Naive thymus-derived CD4-positive, alpha-beta T cell (primary cell): ENCODE data around the gene SEC62. TPM values are rescaled to one million over a fixed set of nuclear protein-coding genes. Genes with fewer than 3 reads are reported as not detected.
A peak's percentile ranks its signal among the peaks of the same experiment; 100 is the strongest.

ENCODE experiments used
- ATAC-seq: fragments of 150-1000 bp; cut with Tn5 transposase; 2 replicates; pipeline ENCODE4 v1.10.0; 2021; ENCODE audit warnings: mild to moderate bottlenecking, moderate library complexity
- CTCF ChIA-PET: fragments of 350-600 bp; sonication (Branson Sonifier 250); formaldehyde crosslinking; loops from one replicate; lab custom pipeline; 2021; ENCODE audit warnings: antibody characterized with exemption; lab: Charles Lee
- POLR2A ChIA-PET: fragments of 350-600 bp; sonication (Branson Sonifier 250); formaldehyde crosslinking; loops from one replicate; lab custom pipeline; 2021; ENCODE audit warnings: antibody characterized with exemption, inconsistent platforms; lab: Charles Lee
- DNase-seq, 9 donors: peaks; one replicate each; pipeline versions ENCODE4 v3.0.0 to v3.0.0-alpha.2; 2020 to 2022; ENCODE audit warnings: mixed read lengths in 1 of 9
- H3K27ac ChIP-seq: one replicate; pipeline ENCODE4 v1.7.0; 2013; ENCODE audit warnings: mild to moderate bottlenecking, low read depth, low read length, moderate library complexity
- H3K27me3 ChIP-seq, 2 donors: one replicate each; pipeline ENCODE4 v1.7.0; 2013; ENCODE audit warnings: low read length in 2 of 2, mild to moderate bottlenecking in 2 of 2, moderate library complexity in 2 of 2; ENCODE audit not compliant: control insufficient read depth in 2 of 2, insufficient read depth in 2 of 2
- H3K36me3 ChIP-seq, 3 experiments: 1 replicate in 2 of 3; 2 replicates in 1 of 3; pipeline ENCODE4 v1.7.0; 2013; ENCODE audit warnings: low read length in 3 of 3, mild to moderate bottlenecking in 3 of 3, moderate library complexity in 1 of 3; ENCODE audit not compliant: insufficient read depth in 3 of 3, control insufficient read depth in 2 of 3
- H3K4me1 ChIP-seq, 2 donors: one replicate each; pipeline ENCODE4 v1.7.0; 2013; ENCODE audit warnings: low read length in 2 of 2, mild to moderate bottlenecking in 2 of 2, moderate library complexity in 1 of 2; ENCODE audit not compliant: control insufficient read depth in 2 of 2, insufficient read depth in 2 of 2
- H3K4me3 ChIP-seq: 2 replicates; pipeline ENCODE4 v1.7.0; 2013; ENCODE audit warnings: mild to moderate bottlenecking, low read length
- H3K9me3 ChIP-seq, 3 experiments: 1 replicate in 2 of 3; 2 replicates in 1 of 3; pipeline ENCODE4 v1.7.0; 2013; ENCODE audit warnings: low read length in 3 of 3; ENCODE audit not compliant: control insufficient read depth in 2 of 3
- H3K27ac Mint-ChIP-seq, 9 donors: one replicate each; pipeline ENCODE4 v1.8.0; 2020 to 2022; ENCODE audit warnings: mixed read lengths in 9 of 9, mild to moderate bottlenecking in 8 of 9, moderate library complexity in 5 of 9, inconsistent platforms in 2 of 9
- H3K27me3 Mint-ChIP-seq, 5 donors: one replicate each; pipeline ENCODE4 v1.8.0; 2021 to 2022; ENCODE audit warnings: mixed read lengths in 5 of 5, mild to moderate bottlenecking in 1 of 5
- H3K36me3 Mint-ChIP-seq, 5 donors: one replicate each; pipeline ENCODE4 v1.8.0; 2020 to 2022; ENCODE audit warnings: mixed read lengths in 5 of 5, mild to moderate bottlenecking in 3 of 5, inconsistent platforms in 1 of 5
- H3K4me1 Mint-ChIP-seq, 7 donors: one replicate each; pipeline ENCODE4 v1.8.0; 2020 to 2022; ENCODE audit warnings: mixed read lengths in 7 of 7, mild to moderate bottlenecking in 3 of 7, inconsistent platforms in 1 of 7
- H3K4me3 Mint-ChIP-seq, 10 donors: one replicate each; pipeline ENCODE4 v1.8.0; 2020 to 2022; ENCODE audit warnings: mild to moderate bottlenecking in 10 of 10, mixed read lengths in 10 of 10, moderate library complexity in 6 of 10, inconsistent platforms in 2 of 10
- H3K9me3 Mint-ChIP-seq, 11 donors: one replicate each; pipeline ENCODE4 v1.8.0; 2020 to 2022; ENCODE audit warnings: mixed read lengths in 11 of 11, mild to moderate bottlenecking in 4 of 11, inconsistent platforms in 1 of 11, moderate library complexity in 1 of 11
- intact Hi-C, 2 donors: fragments of 100-400 bp; cut with micrococcal nuclease; formaldehyde crosslinking; loops; one replicate each; pipeline ENCODE4 v1.15.1; 2023
- polyA plus RNA-seq, 2 donors: library from polyadenylated mRNA; unstranded; fragments of 300-500 nt; fragmentation: Illumina TruSeq; gene quantifications; one replicate each; pipeline ENCODE4 v1.2.3, GENCODE V29; 2021
- total RNA-seq, 6 experiments: library from RNA in 5 of 6; stranded (reverse) in 5 of 6; gene quantifications; 1 replicate in 5 of 6; 2 replicates in 1 of 6; pipeline ENCODE4 v1.2.3 and lab custom pipeline; 2021 to 2026

Gene SEC62
- total and polyA plus RNA-seq, 7 experiments from 2014 or later = 68.1 to 253 (median 110) TPM

GRCh38 chr3:170040418-170040817, 73.8 kb downstream of the SEC62 start:
- no peak overlapping the region for H3K27ac ChIP-seq
- Mint-ChIP-seq H3K4me3 (peak overlapping the region in 3 of 10 donors; percentile 90 to 92 (median 90)), H3K27ac (peak overlapping the region in 4 of 9 donors; percentile 16 to 63 (median 44)), H3K27me3 (peaks cover 0 to 6% (median 0%) of the 10 kb centered on the region in 5 donors), H3K4me1 (peaks cover 24 to 61% (median 44%) of the 10 kb centered on the region in 7 donors), H3K36me3 (peaks cover 0 to 18% (median 6%) of the 10 kb centered on the region in 5 donors), H3K9me3 (peaks cover 0 to 2% (median 0%) of the 10 kb centered on the region in 11 donors)
- intact Hi-C loops = no loop called here
- no peaks in the 10 kb centered on the region for H3K27me3 ChIP-seq
- DNase-seq = no peak
- ATAC-seq = no peak
- POLR2A ChIA-PET = interaction anchor here (0.6 to 2.1 kb wide), 7 partner anchors 10 to 276 kb away, joined by 3 to 15 read pairs (median 4); partner anchors contain the start of gene SEC62
- H3K4me1 ChIP-seq = peaks cover 0 to 12% of the 10 kb centered on the region in 2 donors
- H3K4me3 ChIP-seq = no peak overlapping the region
- H3K9me3 ChIP-seq = no peaks in the 10 kb centered on the region
- CTCF ChIA-PET = interaction anchor here (0.9 to 1.0 kb wide), 4 partner anchors 34 to 177 kb away, joined by 3 to 4 read pairs (median 4); no protein-coding TSS in a partner anchor
- no peaks in the 10 kb centered on the region for H3K36me3 ChIP-seq

GRCh38 chr3:170043506-170043905, 76.9 kb downstream of the SEC62 start:
- POLR2A ChIA-PET = interaction anchor here (0.9 to 1.1 kb wide), 2 partner anchors 10 to 78 kb away, joined by 3 to 5 read pairs; partner anchors contain the start of gene SEC62
- H3K27ac ChIP-seq = no peak overlapping the region
- H3K4me3 Mint-ChIP-seq = peak overlapping the region in 6 of 10 donors; percentile 6 to 78 (median 36)
- peaks cover 0 to 6% (median 0%) of the 10 kb centered on the region in 5 donors for H3K27me3 Mint-ChIP-seq
- CTCF ChIA-PET = interaction anchor here (0.7 to 0.9 kb wide), 2 partner anchors 11 to 372 kb away, joined by 3 read pairs; no protein-coding TSS in a partner anchor
- H3K27ac Mint-ChIP-seq = peak overlapping the region in 1 of 9 donors; percentile 29
- no peaks in the 10 kb centered on the region for H3K27me3 ChIP-seq
- no peaks in the 10 kb centered on the region for H3K9me3 ChIP-seq
- intact Hi-C loops = no loop called here
- H3K36me3 ChIP-seq = no peaks in the 10 kb centered on the region
- peaks cover 0 to 2% (median 0%) of the 10 kb centered on the region in 11 donors for H3K9me3 Mint-ChIP-seq
- H3K4me3 ChIP-seq = no peak overlapping the region
- DNase-seq = no peak
- peaks cover 0 to 19% of the 10 kb centered on the region in 2 donors for H3K4me1 ChIP-seq
- H3K36me3 Mint-ChIP-seq = peaks cover 0 to 18% (median 6%) of the 10 kb centered on the region in 5 donors
- ATAC-seq = no peak
- H3K4me1 Mint-ChIP-seq = peaks cover 19 to 64% (median 42%) of the 10 kb centered on the region in 7 donors

- CTCF ChIA-PET = interaction anchor here (0.9 to 2.0 kb wide), 4 partner anchors 9 to 182 kb away, joined by 3 to 10 read pairs (median 4); no protein-coding TSS in a partner anchor
- POLR2A ChIA-PET = no interaction called here
- intact Hi-C loops = no loop called here
- Histone ChIP-seq H3K27me3 (no peaks in the 10 kb centered on the region), H3K4me3 (no peak overlapping the region), H3K27ac (no peak overlapping the region), H3K36me3 (no peaks in the 10 kb centered on the region), H3K4me1 (peaks cover 0 to 19% of the 10 kb centered on the region in 2 donors), H3K9me3 (no peaks in the 10 kb centered on the region)
- H3K9me3 Mint-ChIP-seq = peaks cover 0 to 2% (median 0%) of the 10 kb centered on the region in 11 donors
- H3K36me3 Mint-ChIP-seq = peaks cover 0 to 18% (median 8%) of the 10 kb centered on the region in 5 donors
- DNase-seq (no peak), ATAC-seq (peak; percentile 22)
- H3K4me1 Mint-ChIP-seq = peaks cover 16 to 59% (median 39%) of the 10 kb centered on the region in 7 donors
- peak overlapping the region in 5 of 10 donors; percentile 35 to 78 (median 49) for H3K4me3 Mint-ChIP-seq
- peaks cover 0 to 4% (median 0%) of the 10 kb centered on the region in 5 donors for H3K27me3 Mint-ChIP-seq
- peak overlapping the region in 4 of 9 donors; percentile 25 to 86 (median 58) for H3K27ac Mint-ChIP-seq
These were observed 77.7 kb downstream of the SEC62 start for GRCh38 chr3:170044271-170044670.

GRCh38 chr3:170044795-170045244, 78.2 kb downstream of the SEC62 start:
- H3K9me3 Mint-ChIP-seq = peaks cover 0 to 2% (median 0%) of the 10 kb centered on the region in 11 donors
- POLR2A ChIA-PET = interaction anchor here (0.5 to 0.6 kb wide), 2 partner anchors 71 to 78 kb away, joined by 4 read pairs; no protein-coding TSS in a partner anchor
- Histone ChIP-seq H3K9me3 (no peaks in the 10 kb centered on the region), H3K4me3 (no peak overlapping the region), H3K4me1 (peaks cover 0 to 19% of the 10 kb centered on the region in 2 donors), H3K27ac (peak overlapping the region; percentile 24), H3K36me3 (no peaks in the 10 kb centered on the region), H3K27me3 (no peaks in the 10 kb centered on the region)
- peaks cover 16 to 58% (median 35%) of the 10 kb centered on the region in 7 donors for H3K4me1 Mint-ChIP-seq
- H3K27ac Mint-ChIP-seq = peak overlapping the region; percentile 30 to 94 (median 84)
- intact Hi-C loops = no loop called here
- peaks cover 0 to 18% (median 11%) of the 10 kb centered on the region in 5 donors for H3K36me3 Mint-ChIP-seq
- CTCF ChIA-PET = interaction anchor here (1.0 to 2.0 kb wide), 4 partner anchors 8 to 183 kb away, joined by 3 to 10 read pairs (median 6); no protein-coding TSS in a partner anchor
- H3K27me3 Mint-ChIP-seq = peaks cover 0 to 2% (median 0%) of the 10 kb centered on the region in 5 donors
- peak overlapping the region; percentile 12 to 78 (median 64) for H3K4me3 Mint-ChIP-seq
- DNase-seq = no peak
- peak; percentile 60 for ATAC-seq

- Histone ChIP-seq H3K4me3 (no peak overlapping the region), H3K27ac (no peak overlapping the region), H3K36me3 (no peaks in the 10 kb centered on the region), H3K9me3 (no peaks in the 10 kb centered on the region), H3K4me1 (peaks cover 0 to 19% of the 10 kb centered on the region in 2 donors), H3K27me3 (no peaks in the 10 kb centered on the region)
- Mint-ChIP-seq H3K27me3 (no peaks in the 10 kb centered on the region), H3K27ac (peak overlapping the region in 7 of 9 donors; percentile 17 to 86 (median 40)), H3K4me1 (peaks cover 18 to 50% (median 25%) of the 10 kb centered on the region in 7 donors), H3K4me3 (peak overlapping the region in 7 of 10 donors; percentile 1 to 59 (median 23)), H3K9me3 (peaks cover 0 to 2% (median 0%) of the 10 kb centered on the region in 11 donors), H3K36me3 (peaks cover 0 to 14% (median 7%) of the 10 kb centered on the region in 5 donors)
- DNase-seq = no peak
- intact Hi-C loops = loop anchor here in 1 of 2 donors (1.0 kb wide), 1 partner anchor 8 kb away; no protein-coding TSS in a partner anchor
- CTCF ChIA-PET = interaction anchor here (2.0 kb wide), 2 partner anchors 11 to 185 kb away, joined by 5 to 10 read pairs; no protein-coding TSS in a partner anchor
- POLR2A ChIA-PET = interaction anchor here (0.8 to 1.3 kb wide), 2 partner anchors 25 to 116 kb away, joined by 3 read pairs; no protein-coding TSS in a partner anchor
- ATAC-seq = no peak
These were observed 79.9 kb downstream of the SEC62 start for GRCh38 chr3:170046269-170047132.

- Mint-ChIP-seq H3K4me3 (no peak overlapping the region), H3K36me3 (peaks cover 0 to 14% (median 7%) of the 10 kb centered on the region in 5 donors), H3K4me1 (peaks cover 18 to 50% (median 25%) of the 10 kb centered on the region in 7 donors), H3K9me3 (peaks cover 0 to 2% (median 0%) of the 10 kb centered on the region in 11 donors), H3K27me3 (no peaks in the 10 kb centered on the region), H3K27ac (peak overlapping the region in 2 of 9 donors; percentile 35 to 54)
- H3K36me3 ChIP-seq = no peaks in the 10 kb centered on the region
- H3K27me3 ChIP-seq = no peaks in the 10 kb centered on the region
- no peak for ATAC-seq
- CTCF ChIA-PET = no interaction called here
- DNase-seq = no peak
- no peak overlapping the region for H3K27ac ChIP-seq
- POLR2A ChIA-PET = interaction anchor here (1.3 kb wide), 1 partner anchor 25 kb away, joined by 3 read pairs; no protein-coding TSS in a partner anchor
- intact Hi-C loops = no loop called here
- peaks cover 0 to 19% of the 10 kb centered on the region in 2 donors for H3K4me1 ChIP-seq
- no peaks in the 10 kb centered on the region for H3K9me3 ChIP-seq
- no peak overlapping the region for H3K4me3 ChIP-seq
These were observed 80.5 kb downstream of the SEC62 start for GRCh38 chr3:170047133-170047404.
